ENCODE data around the gene PPP1R12A. TPM values are rescaled to one million over a fixed set of nuclear protein-coding genes. Genes with fewer than 3 reads are reported as not detected.

Gene PPP1R12A
- polyA plus RNA-seq, 2 of the 4 experiments (the other 2 are of a cell fraction) = 28.0 to 74.8 TPM

- ChIA-PET CTCF (no interaction called here), POLR2A (no interaction called here)
- no peak for FAIRE-seq
Observed at GRCh38 chr12:79961411-79961810, 26.5 kb upstream of the PPP1R12A start.

GRCh38 chr12:79959484-79959883 lies 24.6 kb upstream of the PPP1R12A start:
- ChIA-PET CTCF (no interaction called here), POLR2A (no interaction called here)
- TF ChIP-seq RAD21 (conservative IDR thresholded peaks at IDR 0.05 in 1 of 2, IDR thresholded peaks at IDR 0.05 in 1 of 2) (no peak), NPAS2 (CRISPR knock-in tag; IDR thresholded peaks at IDR 0.05; ENCODE audit: borderline replicate concordance) (no peak)
- FAIRE-seq (no peak), ATAC-seq (no peak), DNase-seq (ENCODE audit: low read depth in 1 of 2, low spot score in 1 of 2) (no peak)
- no peak overlapping the region for H3K4me2 ChIP-seq
- peaks cover 3% of the 10 kb centered on the region; the same call in 1 of the 3 replicates for H3K9me3 ChIP-seq
- H3K27ac ChIP-seq = no peak overlapping the region
- H3K4me1 ChIP-seq = no peaks in the 10 kb centered on the region
- no peak overlapping the region for H3K4me3 ChIP-seq
- WGBS (ENCODE audit: missing lambda C conversion rate) = 80% methylated on average over 4 of the region's 4 CpGs

More at GRCh38 chr12:79961411-79961810, 26.5 kb upstream of the PPP1R12A start:
- ATAC-seq (no peak), DNase-seq (ENCODE audit: low read depth in 1 of 2, low spot score in 1 of 2) (no peak)
- Histone ChIP-seq H3K4me1 (no peaks in the 10 kb centered on the region), H3K27ac (no peak overlapping the region), H3K4me3 (no peak overlapping the region), H3K9me3 (no peaks in the 10 kb centered on the region), H3K4me2 (no peak overlapping the region)
- TF ChIP-seq E2F6 (IDR thresholded peaks at IDR 0.05; ENCODE audit: borderline replicate concordance, low read depth) (no peak), FOXS1 (CRISPR knock-in tag; IDR thresholded peaks at IDR 0.05) (no peak), KDM5A (IDR thresholded peaks at IDR 0.05) (no peak), MYC (IDR thresholded peaks at IDR 0.05; ENCODE audit: borderline replicate concordance, low read length) (no peak), PBX3 (IDR thresholded peaks at IDR 0.05) (no peak), CHD4 (IDR thresholded peaks at IDR 0.05; ENCODE audit: borderline replicate concordance) (no peak), HEYL (CRISPR knock-in tag; IDR thresholded peaks at IDR 0.05) (no peak), JUN (IDR thresholded peaks at IDR 0.05) (no peak), FOSL2 (IDR thresholded peaks at IDR 0.05) (no peak), FOSL2 (CRISPR knock-in tag; IDR thresholded peaks at IDR 0.05) (no peak), RFX5 (IDR thresholded peaks at IDR 0.05) (no peak), ZNF302 (CRISPR knock-in tag; IDR thresholded peaks at IDR 0.05) (no peak), EHF (CRISPR knock-in tag; IDR thresholded peaks at IDR 0.05) (no peak), TFCP2L1 (CRISPR knock-in tag; IDR thresholded peaks at IDR 0.05) (no peak), BCL3 (IDR thresholded peaks at IDR 0.05) (no peak)
- WGBS (ENCODE audit: missing lambda C conversion rate) = 89% methylated on average over 1 of the region's 1 CpG

- FAIRE-seq = no peak
- DNase-seq (ENCODE audit: low read depth in 1 of 2, low spot score in 1 of 2) = no peak
- Histone ChIP-seq H3K4me2 (no peak overlapping the region), H3K27ac (no peak overlapping the region), H3K4me3 (no peak overlapping the region), H3K9me3 (peaks cover 3% of the 10 kb centered on the region; the same call in 1 of the 3 replicates), H3K4me1 (no peaks in the 10 kb centered on the region)
- CTCF ChIA-PET = interaction anchor here (1.0 kb wide), 1 partner anchor 230 kb away, joined by 3 read pairs; no protein-coding TSS in a partner anchor
- 64% methylated on average over 4 of the region's 4 CpGs for WGBS (ENCODE audit: missing lambda C conversion rate)
- POLR2A ChIA-PET = no interaction called here
- ATAC-seq = no peak
- no peak for TF ChIP-seq ZC3H11A (IDR thresholded peaks at IDR 0.05)
- TF ChIP-seq ATOH8 (CRISPR knock-in tag; IDR thresholded peaks at IDR 0.05; ENCODE audit: low read depth) = no peak
- TF ChIP-seq RCOR1 (IDR thresholded peaks at IDR 0.05; ENCODE audit: low read depth, low read length) = no peak
- no peak for TF ChIP-seq JUNB (IDR thresholded peaks at IDR 0.05)
- TF ChIP-seq TP53 (CRISPR knock-in tag; IDR thresholded peaks at IDR 0.05) = no peak
- no peak for TF ChIP-seq ESRRA (IDR thresholded peaks at IDR 0.05; ENCODE audit: borderline replicate concordance, low read length)
- no peak for TF ChIP-seq KDM1A (IDR thresholded peaks at IDR 0.05; ENCODE audit: low read depth)
- TF ChIP-seq RARB (CRISPR knock-in tag; IDR thresholded peaks at IDR 0.05) = no peak
- no peak for TF ChIP-seq SREBF2 (IDR thresholded peaks at IDR 0.05)
Observed at GRCh38 chr12:79956896-79957295, 22.0 kb upstream of the PPP1R12A start.
